B cell (primary cell): ENCODE measurements around the gene OR8H1. TPM values are rescaled to one million over a fixed set of nuclear protein-coding genes. Genes with fewer than 3 reads are reported as not detected.

Experiments used
- ATAC-seq: fragments of 200-7000 bp; cut with Tn5 transposase; one replicate; pipeline ENCODE4 v1.10.0; 2021; ENCODE audit warnings: low read depth, mild to moderate bottlenecking, moderate number of reproducible peaks, moderate library complexity
- CTCF ChIA-PET: fragments of 350-600 bp; sonication (Branson Sonifier 250); formaldehyde crosslinking; loops from one replicate; lab custom pipeline; 2021; ENCODE audit warnings: antibody characterized with exemption, inconsistent platforms; lab: Charles Lee
- POLR2A ChIA-PET: fragments of 350-600 bp; sonication (Branson Sonifier 250); formaldehyde crosslinking; loops from one replicate; lab custom pipeline; 2021; ENCODE audit warnings: antibody characterized with exemption; lab: Charles Lee
- DNase-seq: peaks from one replicate; pipeline ENCODE4 v3.0.0; 2013
- H2AFZ ChIP-seq: 2 replicates; pipeline ENCODE4 v1.6.1; 2012; ENCODE audit warnings: mild to moderate bottlenecking, low read depth, low read length; ENCODE audit not compliant: insufficient read depth, poor library complexity, severe bottlenecking
- H3K27ac ChIP-seq, 2 donors: 1 replicate in 1 of 2; 2 replicates in 1 of 2; pipeline ENCODE4 v1.5.1; 2012 to 2013; ENCODE audit warnings: low read length in 2 of 2, mild to moderate bottlenecking in 2 of 2, moderate library complexity in 1 of 2
- H3K27me3 ChIP-seq, 4 experiments: fragments of 200-600 bp in 1 of 4; sonication (generic) in 1 of 4; replicated peaks in 1 of 4; 1 replicate in 2 of 4; 2 replicates in 2 of 4; pipeline versions ENCODE4 v1.6.1 to v1.7.0; 2013 to 2016; ENCODE audit warnings: low read length in 3 of 4, mild to moderate bottlenecking in 2 of 4, mixed read lengths in 1 of 4, moderate library complexity in 1 of 4; ENCODE audit not compliant: insufficient read depth in 4 of 4, control insufficient read depth in 3 of 4; ENCODE audit errors: control extremely low read depth in 1 of 4
- H3K36me3 ChIP-seq, 2 experiments: replicated peaks in 1 of 2; 1 replicate in 1 of 2; 2 replicates in 1 of 2; pipeline versions ENCODE4 v1.6.1 to v1.7.1; 2013; ENCODE audit warnings: low read length in 1 of 2; ENCODE audit not compliant: insufficient read depth in 2 of 2, control insufficient read depth in 1 of 2; ENCODE audit errors: control extremely low read depth in 1 of 2, extremely low read depth in 1 of 2
- H3K4me1 ChIP-seq, 2 donors: fragments of 200-600 bp in 1 of 2; sonication (generic) in 1 of 2; 1 replicate in 1 of 2; 2 replicates in 1 of 2; pipeline versions ENCODE4 v1.5.1 to v1.6.1; 2013 to 2017; ENCODE audit warnings: low read length in 2 of 2; ENCODE audit not compliant: control insufficient read depth in 2 of 2, insufficient read depth in 2 of 2
- H3K4me2 ChIP-seq: replicated peaks from 2 replicates; pipeline ENCODE3; 2012; ENCODE audit warnings: mild to moderate bottlenecking, low read depth, low read length; ENCODE audit not compliant: poor library complexity, severe bottlenecking
- H3K4me3 ChIP-seq, 5 experiments: fragments of 200-600 bp in 1 of 5; sonication (generic) in 1 of 5; 1 replicate in 3 of 5; 2 replicates in 2 of 5; pipeline versions ENCODE4 v1.5.1 to v1.7.0; 2011 to 2016; ENCODE audit warnings: low read length in 4 of 5, mild to moderate bottlenecking in 4 of 5, low read depth in 2 of 5, control low read depth in 1 of 5, moderate library complexity in 1 of 5; ENCODE audit not compliant: insufficient read depth in 1 of 5; ENCODE audit errors: control extremely low read depth in 1 of 5, extremely low read depth in 1 of 5
- H3K79me2 ChIP-seq: fragments of 200-600 bp; sonication (generic); one replicate; pipeline ENCODE4 v1.6.0; 2016; ENCODE audit warnings: low read length; ENCODE audit not compliant: control insufficient read depth, insufficient read depth
- H3K9ac ChIP-seq: fragments of 200-600 bp; sonication (generic); 2 replicates; pipeline ENCODE4 v1.6.1; 2017; ENCODE audit warnings: mild to moderate bottlenecking, low read length, moderate library complexity
- H3K9me3 ChIP-seq, 3 donors: one replicate each; pipeline versions ENCODE4 v1.6.1 to v1.7.1; 2013; ENCODE audit warnings: low read length in 2 of 3; ENCODE audit not compliant: control insufficient read depth in 2 of 3, insufficient read depth in 1 of 3; ENCODE audit errors: control extremely low read depth in 1 of 3
- H4K20me1 ChIP-seq: 2 replicates; pipeline ENCODE4 v1.6.0; 2012; ENCODE audit warnings: mild to moderate bottlenecking, low read length; ENCODE audit not compliant: insufficient read depth, control insufficient read depth, poor library complexity, severe bottlenecking
- H3K27ac Mint-ChIP-seq: one replicate; pipeline ENCODE4 v1.8.0; 2021; ENCODE audit warnings: mixed read lengths
- H3K27me3 Mint-ChIP-seq: one replicate; pipeline ENCODE4 v1.8.0; 2021; ENCODE audit warnings: mixed read lengths
- H3K4me1 Mint-ChIP-seq: one replicate; pipeline ENCODE4 v1.8.0; 2021; ENCODE audit warnings: mixed read lengths
- H3K4me3 Mint-ChIP-seq: one replicate; pipeline ENCODE4 v1.8.0; 2021; ENCODE audit warnings: mixed read lengths
- H3K9me3 Mint-ChIP-seq: one replicate; pipeline ENCODE4 v1.8.0; 2022; ENCODE audit warnings: mixed read lengths; ENCODE audit not compliant: insufficient read depth
- EZH2 ChIP-seq: IDR thresholded peaks from 2 replicates; pipeline ENCODE4 v1.6.1; 2012; ENCODE audit warnings: borderline replicate concordance, low read depth, mild to moderate bottlenecking, moderate library complexity, low read length; ENCODE audit not compliant: insufficient read depth, poor library complexity, severe bottlenecking
- WGBS: methylation state at CpG from one replicate; pipeline ENCODE4 v1.1.5; 2013; ENCODE audit warnings: missing lambda C conversion rate; ENCODE audit not compliant: insufficient coverage; 5-methylcytosine and 5-hydroxymethylcytosine counted together
- intact Hi-C: fragments of 100-400 bp; cut with micrococcal nuclease; formaldehyde crosslinking; loops from one replicate; pipeline ENCODE4 v1.10.0; 2022
- polyA plus RNA-seq: library from polyadenylated mRNA; depleted of rRNA; stranded (reverse); fragments of >200 nt; gene quantifications from 2 replicates; pipeline ENCODE4 v1.2.3, GENCODE V29; 2012
- total RNA-seq, 2 donors: library from RNA; stranded (reverse); fragments of 120-200 nt in 1 of 2; gene quantifications; 1 replicate in 1 of 2; 2 replicates in 1 of 2; pipeline versions ENCODE4 v1.2.3 to v1.2.4, GENCODE V29; 2013 to 2022
- TF ChIP-seq, protein P1 (sequence below): fragments of 200-600 bp; IDR thresholded peaks from one replicate; pipeline ENCODE4 v1.8.0; 2022; ENCODE audit warnings: antibody characterized with exemption, mild to moderate bottlenecking

The OR8H1 gene
- total and polyA plus RNA-seq, 2 donors (not counting 1 experiment from before 2014, with no cell fraction given): not detected

DNA sequence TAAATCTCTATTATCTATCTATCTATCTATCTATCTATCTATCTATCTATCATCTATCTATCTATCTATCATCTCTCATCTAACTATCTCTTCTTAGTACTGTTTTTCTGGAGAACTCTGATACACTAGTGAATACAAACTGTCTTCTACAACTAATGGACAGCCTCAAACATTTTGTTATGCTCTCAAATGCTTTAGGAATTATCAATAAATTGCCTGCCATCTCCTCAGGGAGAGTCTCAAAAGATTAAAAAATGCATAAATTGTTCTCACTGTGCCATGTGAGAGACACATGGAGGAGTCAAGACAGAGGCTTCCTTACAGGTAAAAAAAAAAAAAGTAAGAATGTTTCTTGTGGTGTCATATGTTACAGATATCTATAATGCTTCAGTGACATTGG, 22.8 kb upstream of the OR8H1 start, which contains the start of gene OR8K3:
OR8K3 (plus strand) TSS at position 301 of the 400 bp plus-strand sequence. CDS start 3,163 bp downstream, outside the sequence.
- DNase-seq: no peak
- H3K36me3 ChIP-seq: no peaks in the 10 kb centered on the region
- no peak within 1 kb of the TSS for H3K9ac ChIP-seq
- Mint-ChIP-seq H3K4me1 (no peaks in the 10 kb centered on the region), H3K27ac (no peak within 1 kb of the TSS), H3K9me3 (peaks cover 6% of the 10 kb centered on the region), H3K27me3 (no peaks in the 10 kb centered on the region), H3K4me3 (no peak within 1 kb of the TSS)
- H3K9me3 ChIP-seq: no peaks in the 10 kb centered on the region
- TF ChIP-seq, protein P1, sequence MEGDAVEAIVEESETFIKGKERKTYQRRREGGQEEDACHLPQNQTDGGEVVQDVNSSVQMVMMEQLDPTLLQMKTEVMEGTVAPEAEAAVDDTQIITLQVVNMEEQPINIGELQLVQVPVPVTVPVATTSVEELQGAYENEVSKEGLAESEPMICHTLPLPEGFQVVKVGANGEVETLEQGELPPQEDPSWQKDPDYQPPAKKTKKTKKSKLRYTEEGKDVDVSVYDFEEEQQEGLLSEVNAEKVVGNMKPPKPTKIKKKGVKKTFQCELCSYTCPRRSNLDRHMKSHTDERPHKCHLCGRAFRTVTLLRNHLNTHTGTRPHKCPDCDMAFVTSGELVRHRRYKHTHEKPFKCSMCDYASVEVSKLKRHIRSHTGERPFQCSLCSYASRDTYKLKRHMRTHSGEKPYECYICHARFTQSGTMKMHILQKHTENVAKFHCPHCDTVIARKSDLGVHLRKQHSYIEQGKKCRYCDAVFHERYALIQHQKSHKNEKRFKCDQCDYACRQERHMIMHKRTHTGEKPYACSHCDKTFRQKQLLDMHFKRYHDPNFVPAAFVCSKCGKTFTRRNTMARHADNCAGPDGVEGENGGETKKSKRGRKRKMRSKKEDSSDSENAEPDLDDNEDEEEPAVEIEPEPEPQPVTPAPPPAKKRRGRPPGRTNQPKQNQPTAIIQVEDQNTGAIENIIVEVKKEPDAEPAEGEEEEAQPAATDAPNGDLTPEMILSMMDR: no peak
- no peak for TF ChIP-seq EZH2
- no peak within 1 kb of the TSS for H3K4me3 ChIP-seq
- H3K79me2 ChIP-seq: no peaks in the 10 kb centered on the region
- no peak within 1 kb of the TSS for H2AFZ ChIP-seq
- no peak for ATAC-seq
- no peaks in the 10 kb centered on the region for H3K4me1 ChIP-seq
- no peaks in the 10 kb centered on the region for H3K27me3 ChIP-seq
- no peak within 1 kb of the TSS for H3K4me2 ChIP-seq
- H3K27ac ChIP-seq: no peak within 1 kb of the TSS
- intact Hi-C loops: loop anchor here (10.0 kb wide), 1 partner anchor 60 kb away; the partner anchor contains the start of gene OR8U1
- CTCF ChIA-PET: no interaction called here
- POLR2A ChIA-PET: no interaction called here
- no peaks in the 10 kb centered on the region for H4K20me1 ChIP-seq

DNA sequence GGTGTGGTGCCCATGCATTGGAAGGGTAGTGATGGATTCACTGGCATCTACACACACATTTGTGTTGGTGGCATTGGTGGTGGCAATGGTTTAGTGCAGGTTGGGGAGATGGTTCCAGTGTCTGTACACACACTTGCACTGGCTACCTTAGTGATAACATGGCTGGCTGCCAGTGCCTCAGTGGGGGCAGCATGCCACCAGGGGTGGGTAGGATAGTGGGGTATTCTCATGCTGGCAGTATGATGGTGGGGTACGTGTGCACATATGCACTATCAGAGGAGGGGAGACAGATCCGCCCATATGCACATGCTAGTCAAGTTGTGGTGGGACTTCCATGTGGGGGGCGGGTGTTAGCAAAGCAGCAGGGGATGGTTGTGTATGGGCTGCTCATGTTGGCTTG, 15.8 kb upstream of the OR8H1 start:
- Mint-ChIP-seq H3K27me3 (no peaks in the 10 kb centered on the region), H3K4me3 (no peak overlapping the region), H3K4me1 (no peaks in the 10 kb centered on the region), H3K9me3 (peaks cover 9% of the 10 kb centered on the region), H3K27ac (no peak overlapping the region)
- H3K9ac ChIP-seq: no peak overlapping the region
- no peaks in the 10 kb centered on the region for H3K4me1 ChIP-seq
- no peaks in the 10 kb centered on the region for H3K27me3 ChIP-seq
- no peak overlapping the region for H3K27ac ChIP-seq
- DNase-seq (no peak), ATAC-seq (no peak)
- POLR2A ChIA-PET: no interaction called here
- CTCF ChIA-PET: no interaction called here
- H4K20me1 ChIP-seq: no peaks in the 10 kb centered on the region
- H2AFZ ChIP-seq: no peak overlapping the region
- no peak overlapping the region for H3K4me3 ChIP-seq
- TF ChIP-seq, protein P1: no peak
- no peak for TF ChIP-seq EZH2
- no peaks in the 10 kb centered on the region for H3K79me2 ChIP-seq
- no peak overlapping the region for H3K4me2 ChIP-seq
- H3K9me3 ChIP-seq: peaks cover 0 to 7% (median 0%) of the 10 kb centered on the region in 3 donors
- intact Hi-C loops: no loop called here
- 89% methylated on average over 3 of the region's 3 CpGs for WGBS
- no peaks in the 10 kb centered on the region for H3K36me3 ChIP-seq
